TTC549 (cell line): Measurements from ENCODE around the gene ELL2.

ENCODE experiments used
- FAIRE-seq: peaks from 2 replicates; lab custom pipeline; 2012; peaks lifted over from hg19 to GRCh38; lab: Jason Lieb, UNC

ELL2 gene

GRCh38 chr5:95983080-95983479 lies 21.4 kb upstream of the ELL2 start:
- FAIRE-seq: no peak

- FAIRE-seq: no peak
These were observed 15.0 kb upstream of the ELL2 start for GRCh38 chr5:95976606-95977005.

- FAIRE-seq: no peak
These were observed 14.1 kb upstream of the ELL2 start for GRCh38 chr5:95975703-95976102.

GRCh38 chr5:95973793-95974325 lies 12.2 kb upstream of the ELL2 start:
- no peak for FAIRE-seq

GRCh38 chr5:95972196-95972595 lies 10.5 kb upstream of the ELL2 start:
- FAIRE-seq: no peak

- no peak for FAIRE-seq
These were observed 8.7 kb upstream of the ELL2 start for GRCh38 chr5:95970359-95970704.

GRCh38 chr5:95969651-95970358 lies 8.2 kb upstream of the ELL2 start:
- no peak for FAIRE-seq

GRCh38 chr5:95969055-95969454 lies 7.4 kb upstream of the ELL2 start:
- no peak for FAIRE-seq

GRCh38 chr5:95967236-95967635 lies 5.6 kb upstream of the ELL2 start:
- no peak for FAIRE-seq

GRCh38 chr5:95966005-95966404 lies 4.4 kb upstream of the ELL2 start:
- no peak for FAIRE-seq

GRCh38 chr5:95963650-95964410 lies 2.2 kb upstream of the ELL2 start:
- FAIRE-seq: no peak

GRCh38 chr5:95962785-95963184 lies 1.1 kb upstream of the ELL2 start:
- no peak for FAIRE-seq

- FAIRE-seq: no peak
These were observed 773 bp upstream of the ELL2 start for GRCh38 chr5:95962475-95962773.

GRCh38 chr5:95960667-95961616 lies 709 bp downstream of the ELL2 start:
- FAIRE-seq: no peak

GRCh38 chr5:95959888-95960666 lies 1.6 kb downstream of the ELL2 start:
- FAIRE-seq: no peak

- no peak for FAIRE-seq
These were observed 2.4 kb downstream of the ELL2 start for GRCh38 chr5:95959051-95959887.

GRCh38 chr5:95958310-95959014 lies 3.2 kb downstream of the ELL2 start:
- FAIRE-seq: no peak

GRCh38 chr5:95957561-95958203 lies 4.0 kb downstream of the ELL2 start:
- FAIRE-seq: no peak

GRCh38 chr5:95956900-95957293 lies 4.8 kb downstream of the ELL2 start:
- no peak for FAIRE-seq
